Measurements from ENCODE around the gene UCN2. TPM values are rescaled to one million over a fixed set of nuclear protein-coding genes. Genes with fewer than 3 reads are reported as not detected.

UCN2 gene
- total RNA-seq, 1 experiment from 2014 or later, result 0.68 TPM

- Histone ChIP-seq H3K79me2 (ENCODE audit: insufficient read depth, low read length) (no peaks in the 10 kb centered on the region), H3K56ac (ENCODE audit: insufficient read length, low read depth, low read length) (no peak overlapping the region), H3T11ph (ENCODE audit: low read length) (no peak overlapping the region), H3K4me2 (ENCODE audit: insufficient read depth, insufficient read length, low read length) (no peak overlapping the region), H3K27ac (ENCODE audit: insufficient read length, low read depth, low read length) (no peak overlapping the region), H2AFZ (ENCODE audit: low read length) (no peak overlapping the region), H3K14ac (ENCODE audit: insufficient read depth, low read length) (no peak overlapping the region), H2BK15ac (ENCODE audit: low read depth, low read length) (no peak overlapping the region), H3K9ac (ENCODE audit: extremely low read depth, insufficient read length, low read length) (no peak overlapping the region), H3K4me1 (ENCODE audit: insufficient read depth, low read length) (no peaks in the 10 kb centered on the region), H3K27me3 (ENCODE audit: insufficient read depth, low read length) (no peaks in the 10 kb centered on the region), H4K8ac (replicated peaks; ENCODE audit: insufficient read length, low read depth, low read length) (no peak overlapping the region), H4K91ac (ENCODE audit: insufficient read length, low read depth, low read length) (no peak overlapping the region), H2AK5ac (ENCODE audit: insufficient read length, low read length) (no peak overlapping the region), H3K18ac (ENCODE audit: insufficient read length, low read depth, low read length) (no peak overlapping the region), H2BK12ac (ENCODE audit: insufficient read length, low read depth, low read length) (no peak overlapping the region), H2BK120ac (ENCODE audit: low read depth, low read length, poor library complexity, severe bottlenecking) (no peak overlapping the region), H4K20me1 (ENCODE audit: control insufficient read depth, insufficient read depth, insufficient read length) (no peaks in the 10 kb centered on the region), H3K79me1 (ENCODE audit: insufficient read depth, low read depth, low read length, poor library complexity, severe bottlenecking) (no peaks in the 10 kb centered on the region), H4K5ac (ENCODE audit: insufficient read length, low read depth, low read length) (no peak overlapping the region), H2BK5ac (ENCODE audit: insufficient read length, low read length) (no peak overlapping the region), H3K9me3 (ENCODE audit: control insufficient read depth, low read depth, low read length) (no peaks in the 10 kb centered on the region), H3K23ac (ENCODE audit: insufficient read length, low read depth, low read length) (no peak overlapping the region), H3K4ac (ENCODE audit: low read depth, low read length) (no peak overlapping the region), H2BK20ac (ENCODE audit: low read depth, low read length, poor library complexity, severe bottlenecking) (no peak overlapping the region), H3K23me2 (ENCODE audit: insufficient read length, low read depth, low read length, poor library complexity, severe bottlenecking) (no peaks in the 10 kb centered on the region)
- no peaks in the 10 kb centered on the region for H3K4me1 Mint-ChIP-seq
- H3K27me3 Mint-ChIP-seq (ENCODE audit: low read depth), result no peaks in the 10 kb centered on the region
- no peak overlapping the region for H3K4me3 Mint-ChIP-seq
- H3K9me3 Mint-ChIP-seq, result no peaks in the 10 kb centered on the region
- H3K36me3 Mint-ChIP-seq (ENCODE audit: insufficient read depth in 1 of 3, low read depth in 3 of 3), result peaks cover 12 to 76% (median 76%) of the 10 kb centered on the region in 3 experiments
- TF ChIP-seq, protein P1, sequence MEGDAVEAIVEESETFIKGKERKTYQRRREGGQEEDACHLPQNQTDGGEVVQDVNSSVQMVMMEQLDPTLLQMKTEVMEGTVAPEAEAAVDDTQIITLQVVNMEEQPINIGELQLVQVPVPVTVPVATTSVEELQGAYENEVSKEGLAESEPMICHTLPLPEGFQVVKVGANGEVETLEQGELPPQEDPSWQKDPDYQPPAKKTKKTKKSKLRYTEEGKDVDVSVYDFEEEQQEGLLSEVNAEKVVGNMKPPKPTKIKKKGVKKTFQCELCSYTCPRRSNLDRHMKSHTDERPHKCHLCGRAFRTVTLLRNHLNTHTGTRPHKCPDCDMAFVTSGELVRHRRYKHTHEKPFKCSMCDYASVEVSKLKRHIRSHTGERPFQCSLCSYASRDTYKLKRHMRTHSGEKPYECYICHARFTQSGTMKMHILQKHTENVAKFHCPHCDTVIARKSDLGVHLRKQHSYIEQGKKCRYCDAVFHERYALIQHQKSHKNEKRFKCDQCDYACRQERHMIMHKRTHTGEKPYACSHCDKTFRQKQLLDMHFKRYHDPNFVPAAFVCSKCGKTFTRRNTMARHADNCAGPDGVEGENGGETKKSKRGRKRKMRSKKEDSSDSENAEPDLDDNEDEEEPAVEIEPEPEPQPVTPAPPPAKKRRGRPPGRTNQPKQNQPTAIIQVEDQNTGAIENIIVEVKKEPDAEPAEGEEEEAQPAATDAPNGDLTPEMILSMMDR (conservative IDR thresholded peaks at IDR 0.05), result no peak
- H3K27ac Mint-ChIP-seq, result no peak overlapping the region; a peak in 1 of 7 replicates
- DNase-seq, result no peak
- no CpG with 5 or more reads among the region's 12 CpGs for WGBS (ENCODE audit: extremely low coverage, insufficient read length, low lambda C conversion rate)
Measured at GRCh38 chr3:48538451-48538850, 25.1 kb downstream of the UCN2 start.
